ENCODE results near the gene SLC25A12.

- TF ChIP-seq CTCF (IDR thresholded peaks at IDR 0.05) (no peak), POLR2AphosphoS5 (IDR thresholded peaks at IDR 0.05) (no peak), EP300 (IDR thresholded peaks at IDR 0.05; ENCODE audit: low read depth) (no peak)
Measured at GRCh38 chr2:171874963-171875362, 19.1 kb downstream of the SLC25A12 start.
